ENCODE data around the gene ARRDC3. TPM values are rescaled to one million over a fixed set of nuclear protein-coding genes. Genes with fewer than 3 reads are reported as not detected.

ARRDC3 gene
- total RNA-seq, 1 experiment from 2014 or later: 2.8 TPM

DNA sequence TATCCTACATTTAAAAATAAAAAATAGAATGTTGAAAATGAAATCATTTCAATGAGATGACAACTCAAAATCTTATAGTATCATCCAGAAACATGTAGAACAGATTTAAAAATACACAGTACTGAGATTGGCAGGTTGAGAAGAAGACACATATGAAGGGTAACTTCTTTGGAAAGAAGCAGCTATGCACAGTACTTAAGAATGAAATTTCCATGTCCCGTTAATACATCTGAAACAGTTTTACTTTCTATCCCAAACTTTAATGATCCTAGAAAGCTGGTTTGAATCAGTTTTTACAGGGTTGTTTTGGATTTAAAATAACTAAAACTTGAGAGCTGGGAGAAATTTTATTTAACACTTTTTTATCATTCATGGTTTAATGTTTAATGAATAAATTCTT is 36.0 kb upstream of the ARRDC3 start:
- Histone ChIP-seq H3K18ac (ENCODE audit: insufficient read length, low read depth, low read length) (no peak overlapping the region), H3K23ac (ENCODE audit: insufficient read length, low read depth, low read length) (no peak overlapping the region)
- no CpG with 5 or more reads among the region's 1 CpG for WGBS (ENCODE audit: extremely low coverage, insufficient read length, low lambda C conversion rate)

More for the DNA sequence above, 36.0 kb upstream of the ARRDC3 start:
- H2BK5ac ChIP-seq (ENCODE audit: insufficient read length, low read length): no peak overlapping the region
- no peak overlapping the region for H3T11ph ChIP-seq (ENCODE audit: low read length)
- no peaks in the 10 kb centered on the region for H3K79me2 ChIP-seq (ENCODE audit: insufficient read depth, low read length)
- no peaks in the 10 kb centered on the region for H3K9me3 ChIP-seq (ENCODE audit: control insufficient read depth, low read depth, low read length)
- H4K8ac ChIP-seq (replicated peaks; ENCODE audit: insufficient read length, low read depth, low read length): no peak overlapping the region
- no peak for DNase-seq
- H3K4me2 ChIP-seq (ENCODE audit: insufficient read depth, insufficient read length, low read length): no peak overlapping the region
- H4K20me1 ChIP-seq (ENCODE audit: control insufficient read depth, insufficient read depth, insufficient read length): no peaks in the 10 kb centered on the region
- no peak overlapping the region for H2BK20ac ChIP-seq (ENCODE audit: low read depth, low read length, poor library complexity, severe bottlenecking)
- H3K4me1 Mint-ChIP-seq: peaks cover 8 to 12% of the 10 kb centered on the region in 2 experiments
- no peaks in the 10 kb centered on the region for H3K27me3 Mint-ChIP-seq (ENCODE audit: low read depth)
- H3K4ac ChIP-seq (ENCODE audit: low read depth, low read length): no peak overlapping the region
- peaks cover 0 to 1% of the 10 kb centered on the region in 2 experiments; a peak in 1 of 5 replicates for H3K9me3 Mint-ChIP-seq
- H2BK15ac ChIP-seq (ENCODE audit: low read depth, low read length): no peak overlapping the region
- H3K4me3 Mint-ChIP-seq: no peak overlapping the region
- H3K4me1 ChIP-seq (ENCODE audit: insufficient read depth, low read length): no peaks in the 10 kb centered on the region; the same call in 1 of the 2 replicates
- TF ChIP-seq, protein P1, sequence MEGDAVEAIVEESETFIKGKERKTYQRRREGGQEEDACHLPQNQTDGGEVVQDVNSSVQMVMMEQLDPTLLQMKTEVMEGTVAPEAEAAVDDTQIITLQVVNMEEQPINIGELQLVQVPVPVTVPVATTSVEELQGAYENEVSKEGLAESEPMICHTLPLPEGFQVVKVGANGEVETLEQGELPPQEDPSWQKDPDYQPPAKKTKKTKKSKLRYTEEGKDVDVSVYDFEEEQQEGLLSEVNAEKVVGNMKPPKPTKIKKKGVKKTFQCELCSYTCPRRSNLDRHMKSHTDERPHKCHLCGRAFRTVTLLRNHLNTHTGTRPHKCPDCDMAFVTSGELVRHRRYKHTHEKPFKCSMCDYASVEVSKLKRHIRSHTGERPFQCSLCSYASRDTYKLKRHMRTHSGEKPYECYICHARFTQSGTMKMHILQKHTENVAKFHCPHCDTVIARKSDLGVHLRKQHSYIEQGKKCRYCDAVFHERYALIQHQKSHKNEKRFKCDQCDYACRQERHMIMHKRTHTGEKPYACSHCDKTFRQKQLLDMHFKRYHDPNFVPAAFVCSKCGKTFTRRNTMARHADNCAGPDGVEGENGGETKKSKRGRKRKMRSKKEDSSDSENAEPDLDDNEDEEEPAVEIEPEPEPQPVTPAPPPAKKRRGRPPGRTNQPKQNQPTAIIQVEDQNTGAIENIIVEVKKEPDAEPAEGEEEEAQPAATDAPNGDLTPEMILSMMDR (conservative IDR thresholded peaks at IDR 0.05): no peak
- H3K27ac ChIP-seq (ENCODE audit: insufficient read length, low read depth, low read length): no peak overlapping the region
- H3K23me2 ChIP-seq (ENCODE audit: insufficient read length, low read depth, low read length, poor library complexity, severe bottlenecking): no peaks in the 10 kb centered on the region
- no peak overlapping the region for H2BK12ac ChIP-seq (ENCODE audit: insufficient read length, low read depth, low read length)
- no peak overlapping the region for H4K5ac ChIP-seq (ENCODE audit: insufficient read length, low read depth, low read length)
- no peak overlapping the region for H4K91ac ChIP-seq (ENCODE audit: insufficient read length, low read depth, low read length)
- no peak overlapping the region for H3K9ac ChIP-seq (ENCODE audit: extremely low read depth, insufficient read length, low read length)
- H2AK5ac ChIP-seq (ENCODE audit: insufficient read length, low read length): no peak overlapping the region
- H2BK120ac ChIP-seq (ENCODE audit: low read depth, low read length, poor library complexity, severe bottlenecking): no peak overlapping the region
- H3K27ac Mint-ChIP-seq: no peak overlapping the region
- H3K14ac ChIP-seq (ENCODE audit: insufficient read depth, low read length): no peak overlapping the region
- 0 out of 7 replicates have a peak, but pooled peaks cover 0 to 1% (median 0%) of the 10 kb centered on the region in 3 experiments for H3K36me3 Mint-ChIP-seq (ENCODE audit: insufficient read depth in 1 of 3, low read depth in 3 of 3)
- H2AFZ ChIP-seq (ENCODE audit: low read length): no peak overlapping the region
- no peaks in the 10 kb centered on the region for H3K27me3 ChIP-seq (ENCODE audit: insufficient read depth, low read length)
- H3K56ac ChIP-seq (ENCODE audit: insufficient read length, low read depth, low read length): no peak overlapping the region
- H3K79me1 ChIP-seq (ENCODE audit: insufficient read depth, low read depth, low read length, poor library complexity, severe bottlenecking): no peaks in the 10 kb centered on the region

Measured in H9 (cell line).